HUDEP-2 (cell line): Measurements from ENCODE around the gene PSMB2.

ENCODE experiments used
- DNase-seq, 76 experiments: peaks; one replicate each; lab custom pipeline; 2025; ENCODE audit not compliant: unreplicated experiment in 76 of 76; lab: John Stamatoyannopoulos, UW

PSMB2 gene

GRCh38 chr1:35574125-35574654 lies 67.1 kb downstream of the PSMB2 start:
- DNase-seq: no peak

GRCh38 chr1:35573198-35574124 lies 67.9 kb downstream of the PSMB2 start, which contains the start of gene TFAP2E:
Gene TFAP2E (plus strand): TSS chr1:35573314. CDS start chr1:35573578, 264 bp downstream.
- peak in 5 of 76 experiments; percentile 2 to 17 (median 14) for DNase-seq

GRCh38 chr1:35572296-35572695 lies 69.0 kb downstream of the PSMB2 start:
- no peak for DNase-seq

- DNase-seq: no peak
Observed at GRCh38 chr1:35571263-35571662, 70.1 kb downstream of the PSMB2 start.

GRCh38 chr1:35570589-35571137 lies 70.7 kb downstream of the PSMB2 start:
- no peak for DNase-seq

GRCh38 chr1:35569936-35570335 lies 71.4 kb downstream of the PSMB2 start:
- no peak for DNase-seq

- peak in 56 of 76 experiments; percentile 2 to 67 (median 41) for DNase-seq
Observed at GRCh38 chr1:35568975-35569395, 72.3 kb downstream of the PSMB2 start.

GRCh38 chr1:35567947-35568558 lies 73.3 kb downstream of the PSMB2 start:
- no peak for DNase-seq

- DNase-seq: no peak
Observed at GRCh38 chr1:35565742-35566133, 75.6 kb downstream of the PSMB2 start.

GRCh38 chr1:35564884-35565741 lies 76.2 kb downstream of the PSMB2 start:
- DNase-seq: no peak

GRCh38 chr1:35564037-35564883 lies 77.1 kb downstream of the PSMB2 start:
- DNase-seq: peak in 68 of 76 experiments; percentile 4 to 84 (median 58)

GRCh38 chr1:35563166-35563565 lies 78.2 kb downstream of the PSMB2 start:
- no peak for DNase-seq

- DNase-seq: no peak
Observed at GRCh38 chr1:35561972-35562680, 79.2 kb downstream of the PSMB2 start.

GRCh38 chr1:35561297-35561971 lies 79.9 kb downstream of the PSMB2 start:
- no peak for DNase-seq

- DNase-seq: no peak
Observed at GRCh38 chr1:35560256-35561225, 80.8 kb downstream of the PSMB2 start.

- DNase-seq: peak in 1 of 76 experiments; percentile 22
Observed at GRCh38 chr1:35559317-35559944, 81.9 kb downstream of the PSMB2 start.
